AG09319 (cell line): ENCODE data around the gene SHANK2.

ENCODE experiments used
- DNase-seq: peaks from one replicate; pipeline ENCODE4 v3.0.0-alpha.2; 2010; ENCODE audit warnings: low read depth; ENCODE audit errors: extremely low read depth
- CTCF ChIP-seq: IDR thresholded peaks from 2 replicates; pipeline ENCODE4 v1.5.1; 2011; ENCODE audit warnings: low read depth, mild to moderate bottlenecking, inconsistent platforms, low read length, moderate library complexity

The SHANK2 gene

GRCh38 chr11:71223671-71224660, 28.4 kb downstream of the SHANK2 start:
- no peak for DNase-seq

GRCh38 chr11:71223081-71223405, 29.3 kb downstream of the SHANK2 start:
- no peak for TF ChIP-seq CTCF
- no peak for DNase-seq

More at GRCh38 chr11:71223671-71224660, 28.4 kb downstream of the SHANK2 start:
- no peak for TF ChIP-seq CTCF

- no peak for DNase-seq
- TF ChIP-seq CTCF: no peak
These were observed 29.9 kb downstream of the SHANK2 start for GRCh38 chr11:71222318-71223080.

- no peak for TF ChIP-seq CTCF
These were observed 30.6 kb downstream of the SHANK2 start for GRCh38 chr11:71221821-71222220.

GRCh38 chr11:71221201-71221600, 31.2 kb downstream of the SHANK2 start:
- DNase-seq: no peak
- no peak for TF ChIP-seq CTCF

More at GRCh38 chr11:71221821-71222220, 30.6 kb downstream of the SHANK2 start:
- no peak for DNase-seq

- DNase-seq: no peak
- no peak for TF ChIP-seq CTCF
These were observed 33.4 kb downstream of the SHANK2 start for GRCh38 chr11:71218789-71219499.
